Measurements from ENCODE around the gene IMMP2L.

DNA sequence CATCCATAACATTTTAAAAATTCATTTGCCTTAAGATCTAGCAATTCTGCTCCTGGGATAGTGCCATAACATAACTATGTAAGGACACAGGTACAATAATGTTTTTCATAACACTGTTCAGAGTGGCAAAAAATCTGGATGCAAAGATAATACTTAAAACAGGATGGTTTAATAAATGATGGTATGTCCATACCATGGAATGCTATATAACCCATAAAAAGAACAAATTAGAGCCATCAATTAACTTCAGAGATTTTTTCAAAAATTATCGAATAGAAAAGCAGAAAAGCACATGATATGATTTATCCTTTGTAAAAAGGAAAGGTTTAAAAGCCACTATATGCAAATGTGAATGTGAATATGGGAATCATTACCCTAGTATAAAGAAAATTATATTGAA is 664.8 kb downstream of the IMMP2L start:
- TF ChIP-seq, protein P1, sequence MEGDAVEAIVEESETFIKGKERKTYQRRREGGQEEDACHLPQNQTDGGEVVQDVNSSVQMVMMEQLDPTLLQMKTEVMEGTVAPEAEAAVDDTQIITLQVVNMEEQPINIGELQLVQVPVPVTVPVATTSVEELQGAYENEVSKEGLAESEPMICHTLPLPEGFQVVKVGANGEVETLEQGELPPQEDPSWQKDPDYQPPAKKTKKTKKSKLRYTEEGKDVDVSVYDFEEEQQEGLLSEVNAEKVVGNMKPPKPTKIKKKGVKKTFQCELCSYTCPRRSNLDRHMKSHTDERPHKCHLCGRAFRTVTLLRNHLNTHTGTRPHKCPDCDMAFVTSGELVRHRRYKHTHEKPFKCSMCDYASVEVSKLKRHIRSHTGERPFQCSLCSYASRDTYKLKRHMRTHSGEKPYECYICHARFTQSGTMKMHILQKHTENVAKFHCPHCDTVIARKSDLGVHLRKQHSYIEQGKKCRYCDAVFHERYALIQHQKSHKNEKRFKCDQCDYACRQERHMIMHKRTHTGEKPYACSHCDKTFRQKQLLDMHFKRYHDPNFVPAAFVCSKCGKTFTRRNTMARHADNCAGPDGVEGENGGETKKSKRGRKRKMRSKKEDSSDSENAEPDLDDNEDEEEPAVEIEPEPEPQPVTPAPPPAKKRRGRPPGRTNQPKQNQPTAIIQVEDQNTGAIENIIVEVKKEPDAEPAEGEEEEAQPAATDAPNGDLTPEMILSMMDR (IDR thresholded peaks at IDR 0.05), result no peak
- TF ChIP-seq POLR2AphosphoS5 (IDR thresholded peaks at IDR 0.05) (no peak), POLR2A (IDR thresholded peaks at IDR 0.05) (no peak)
